SHP77 (cell line): Measurements from ENCODE around the gene POLDIP2.

ENCODE experiments used
- DNase-seq, 2 experiments: peaks; one replicate each; lab custom pipeline; 2025; lab: John Stamatoyannopoulos, UW

Gene POLDIP2

DNA sequence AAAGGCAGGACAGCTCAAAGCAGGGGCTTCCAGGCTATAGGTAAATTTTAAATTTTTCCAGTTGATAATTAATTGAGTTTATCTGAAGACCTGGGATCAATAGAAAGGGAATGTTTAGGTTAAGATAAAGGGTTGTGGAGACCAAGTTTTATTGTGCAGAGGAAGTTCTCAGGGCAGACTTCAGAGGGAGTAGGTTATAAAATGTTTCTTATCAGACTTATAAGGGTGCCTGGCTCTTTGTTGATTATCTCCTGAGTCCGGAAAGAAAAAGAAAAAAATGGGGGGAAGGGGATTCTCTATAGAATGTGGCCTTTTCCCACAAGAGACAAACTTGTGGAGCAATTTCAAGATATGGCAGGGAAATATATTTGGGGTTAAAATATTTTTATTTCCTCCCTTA, 32.8 kb upstream of the POLDIP2 start:
- DNase-seq, result no peak

DNA sequence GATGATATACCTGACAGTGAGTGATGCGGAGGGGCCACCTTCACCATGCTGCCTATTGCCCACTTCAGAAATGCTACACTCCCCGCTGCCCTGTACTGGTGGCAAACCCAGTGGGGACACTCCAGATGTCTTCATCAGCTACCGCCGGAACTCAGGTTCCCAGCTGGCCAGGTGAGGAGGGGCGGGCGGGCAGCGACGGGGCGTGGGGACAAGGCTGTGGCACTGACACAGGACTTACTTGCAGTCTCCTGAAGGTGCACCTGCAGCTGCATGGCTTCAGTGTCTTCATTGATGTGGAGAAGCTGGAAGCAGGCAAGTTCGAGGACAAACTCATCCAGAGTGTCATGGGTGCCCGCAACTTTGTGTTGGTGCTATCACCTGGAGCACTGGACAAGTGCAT, 30.8 kb upstream of the POLDIP2 start:
- no peak for DNase-seq

- DNase-seq, result no peak
These were observed 29.1 kb upstream of the POLDIP2 start for GRCh38 chr17:28386391-28386790.

GRCh38 chr17:28385406-28385805, 28.1 kb upstream of the POLDIP2 start:
- no peak for DNase-seq

DNA sequence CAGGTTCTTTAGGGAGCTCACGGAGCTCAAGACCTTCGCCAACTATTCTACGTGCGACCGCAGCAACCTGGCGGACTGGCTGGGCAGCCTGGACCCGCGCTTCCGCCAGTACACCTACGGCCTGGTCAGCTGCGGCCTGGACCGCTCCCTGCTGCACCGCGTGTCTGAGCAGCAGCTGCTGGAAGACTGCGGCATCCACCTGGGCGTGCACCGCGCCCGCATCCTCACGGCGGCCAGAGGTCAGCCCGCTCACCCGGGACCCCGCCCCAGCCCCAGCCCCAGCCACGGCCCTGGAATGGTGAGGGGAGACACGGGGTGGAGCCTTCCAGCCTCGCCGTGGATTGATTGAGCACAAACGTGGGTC, 27.7 kb upstream of the POLDIP2 start:
- no peak for DNase-seq

- no peak for DNase-seq
These were observed 27.1 kb upstream of the POLDIP2 start for GRCh38 chr17:28384281-28385036.

DNA sequence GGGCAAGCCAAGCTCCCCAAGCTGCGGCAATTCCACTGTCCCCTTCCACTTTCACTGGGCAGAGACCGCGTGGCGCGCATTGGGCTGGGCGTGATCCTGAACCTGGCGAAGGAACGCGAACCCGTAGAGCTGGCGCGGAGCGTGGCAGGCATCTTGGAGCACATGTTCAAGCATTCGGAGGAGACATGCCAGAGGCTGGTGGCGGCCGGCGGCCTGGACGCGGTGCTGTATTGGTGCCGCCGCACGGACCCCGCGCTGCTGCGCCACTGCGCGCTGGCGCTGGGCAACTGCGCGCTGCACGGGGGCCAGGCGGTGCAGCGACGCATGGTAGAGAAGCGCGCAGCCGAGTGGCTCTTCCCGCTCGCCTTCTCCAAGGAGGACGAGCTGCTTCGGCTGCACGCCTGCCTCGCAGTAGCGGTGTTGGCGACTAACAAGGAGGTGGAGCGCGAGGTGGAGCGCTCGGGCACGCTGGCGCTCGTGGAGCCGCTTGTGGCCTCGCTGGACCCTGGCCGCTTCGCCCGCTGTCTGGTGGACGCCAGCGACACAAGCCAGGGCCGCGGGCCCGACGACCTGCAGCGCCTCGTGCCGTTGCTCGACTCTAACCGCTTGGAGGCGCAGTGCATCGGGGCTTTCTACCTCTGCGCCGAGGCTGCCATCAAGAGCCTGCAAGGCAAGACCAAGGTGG, 24.0 kb upstream of the POLDIP2 start:
- DNase-seq, result no peak

DNA sequence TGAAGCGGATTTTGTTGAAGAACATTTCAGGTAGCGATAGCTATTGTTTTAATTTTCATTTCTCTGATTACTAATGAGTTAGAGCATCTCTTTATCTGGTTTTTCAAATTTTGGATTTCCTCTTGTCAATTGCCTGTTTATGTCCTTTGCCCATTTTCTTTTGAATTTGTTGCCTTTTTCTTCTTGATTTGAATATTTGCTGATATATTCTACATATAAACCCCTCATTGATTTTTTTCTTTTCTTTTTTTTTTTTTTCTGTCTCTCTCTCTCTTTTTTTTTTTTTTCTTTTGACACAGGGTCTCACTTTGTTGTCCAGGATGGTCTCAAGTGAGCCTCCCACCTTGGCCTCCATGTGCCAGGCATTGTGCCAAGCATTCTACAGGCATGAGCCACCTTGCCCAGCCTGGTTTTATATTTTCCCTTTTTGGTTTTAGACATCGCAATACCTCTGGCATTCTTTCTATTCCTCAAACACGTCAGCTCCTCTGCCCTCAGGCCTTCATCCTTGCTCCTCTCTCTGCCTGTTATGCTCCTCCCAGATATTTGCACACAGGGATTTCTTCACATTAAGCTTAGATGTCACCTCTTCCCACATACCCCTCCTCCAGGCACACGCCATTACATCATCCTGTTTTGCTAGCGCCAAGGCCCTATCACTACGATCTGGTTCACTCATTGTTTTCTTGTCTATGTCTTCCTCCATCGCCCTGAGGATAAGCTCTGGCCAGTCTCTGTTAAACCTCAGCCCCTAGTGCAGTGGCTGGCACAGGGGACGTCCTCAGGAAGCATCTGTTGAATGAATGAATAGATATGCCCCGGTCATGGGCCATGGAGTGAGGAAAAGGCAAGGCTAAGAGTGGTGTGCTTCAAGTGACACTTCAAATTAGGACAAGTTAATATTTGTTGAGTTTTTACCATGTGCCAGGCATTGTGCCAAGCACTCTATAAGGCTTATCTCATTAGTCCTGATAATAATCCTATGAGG, 22.8 kb upstream of the POLDIP2 start:
- no peak for DNase-seq

DNA sequence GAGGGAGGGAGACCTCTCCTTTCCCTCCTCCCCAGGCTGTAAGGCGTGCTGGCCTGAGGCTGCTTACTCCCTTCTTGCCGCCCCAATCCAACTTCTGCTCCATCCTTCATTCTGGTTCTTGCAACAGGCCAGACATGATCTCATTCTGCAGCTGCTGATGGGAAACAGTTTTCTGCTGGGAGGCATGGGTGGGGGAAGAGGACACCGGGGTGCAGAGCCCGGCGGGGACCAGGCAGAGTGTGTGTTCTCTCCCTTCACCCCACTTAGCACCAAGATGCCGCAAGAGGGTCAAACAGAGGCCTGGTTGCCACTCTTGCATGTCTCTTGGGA, 15.6 kb upstream of the POLDIP2 start:
- peak in 1 of 2 experiments; percentile 3 for DNase-seq

GRCh38 chr17:28372203-28372944, 15.0 kb upstream of the POLDIP2 start:
- DNase-seq, result peak; percentile 15 to 24

DNA sequence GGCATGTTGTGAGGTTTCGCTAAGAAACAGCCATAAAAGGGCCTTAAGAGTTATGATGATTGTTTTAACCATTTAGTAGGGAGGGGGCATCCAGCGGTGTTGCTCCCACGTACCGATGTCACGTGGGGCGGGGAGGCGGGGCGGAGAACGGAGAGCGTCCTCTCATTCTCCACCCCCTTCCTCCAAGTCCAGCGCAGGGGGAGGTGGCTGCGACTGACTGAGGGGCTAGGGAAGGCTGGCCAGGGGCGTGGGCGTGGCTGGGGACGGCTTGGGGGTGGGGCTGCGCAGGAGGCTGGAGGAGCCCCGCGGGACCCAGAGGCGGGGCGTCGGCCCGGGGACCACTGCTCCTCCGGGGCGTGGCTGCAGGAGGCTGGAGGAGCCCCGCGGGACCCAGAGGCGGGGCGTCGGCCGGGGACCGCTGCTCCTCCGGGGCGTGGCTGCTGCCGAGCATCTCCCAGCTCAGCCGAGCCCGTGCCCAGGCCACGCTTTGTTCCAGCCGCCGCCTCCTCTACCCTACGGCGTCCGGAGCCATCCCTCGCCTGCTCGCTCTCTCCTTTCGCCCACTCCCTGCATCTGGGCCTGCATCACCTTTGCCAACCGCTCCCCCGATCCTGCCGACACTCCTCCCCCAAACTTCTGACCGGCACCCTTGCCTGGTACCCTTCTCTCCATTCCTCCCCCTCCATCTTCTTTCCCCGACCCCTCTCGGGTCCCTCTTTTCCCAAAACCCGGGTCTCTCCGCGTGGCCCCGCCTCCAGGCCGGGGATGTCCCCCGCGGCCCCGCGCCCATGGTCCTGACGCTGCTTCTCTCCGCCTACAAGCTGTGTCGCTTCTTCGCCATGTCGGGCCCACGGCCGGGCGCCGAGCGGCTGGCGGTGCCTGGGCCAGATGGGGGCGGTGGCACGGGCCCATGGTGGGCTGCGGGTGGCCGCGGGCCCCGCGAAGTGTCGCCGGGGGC, 14.2 kb upstream of the POLDIP2 start, which contains the start of gene SARM1:
Gene SARM1, plus strand, starts transcription at position 450 of the 958 bp plus-strand sequence. Its CDS starts 339 bp downstream, at position 789.
- DNase-seq, result peak; percentile 93

DNA sequence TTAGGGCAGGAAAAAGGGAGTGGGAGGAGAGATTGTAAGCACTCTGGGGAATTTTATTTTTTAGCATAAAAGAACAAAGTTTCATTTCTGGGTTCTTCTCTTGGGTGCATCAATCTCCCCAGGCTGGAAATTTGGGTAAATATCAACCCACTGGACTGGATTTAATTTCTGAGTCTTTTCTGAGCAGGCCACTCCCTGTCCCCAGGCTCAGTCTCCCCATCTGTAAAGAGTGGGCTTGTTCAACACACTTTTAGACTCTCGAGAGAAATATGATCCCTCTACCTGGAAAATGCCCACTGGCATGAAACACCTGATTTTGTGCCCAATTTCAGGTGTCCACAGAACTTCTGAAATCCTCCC, 13.4 kb upstream of the POLDIP2 start:
- no peak for DNase-seq

DNA sequence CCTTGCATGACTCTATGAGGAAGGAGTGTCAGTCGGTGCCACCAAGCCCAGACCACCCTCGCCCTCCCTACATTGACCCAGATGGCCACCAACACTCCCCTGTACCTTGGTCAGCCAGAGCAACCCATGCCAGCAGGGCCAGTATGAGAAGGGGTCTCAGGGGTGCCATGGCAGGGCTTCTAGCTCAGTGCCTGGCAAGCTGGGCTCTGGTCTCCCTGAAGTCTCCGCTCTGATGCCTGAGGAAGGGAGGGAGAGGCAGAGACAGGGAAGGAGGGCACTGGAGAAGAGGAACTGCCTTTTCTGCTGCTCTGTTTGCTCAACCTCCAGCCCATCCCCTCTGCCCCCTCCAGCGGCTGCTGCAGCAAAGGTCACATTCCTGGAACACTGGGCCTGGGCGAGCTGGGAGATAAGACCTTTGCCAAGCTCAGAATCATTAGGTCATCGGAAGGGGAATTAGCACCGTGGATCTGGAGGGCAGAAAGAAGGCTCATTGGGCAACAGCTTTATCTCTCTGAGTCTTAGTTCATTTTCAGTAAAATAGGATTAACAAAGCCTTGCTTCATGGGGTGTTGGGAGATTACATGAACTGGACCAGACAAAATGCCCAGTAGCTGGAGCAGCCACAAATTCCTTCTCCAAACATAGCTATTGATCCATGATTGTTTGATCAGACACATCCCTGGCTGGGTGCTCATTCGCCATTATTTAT, 12.9 kb upstream of the POLDIP2 start, which contains the start of gene VTN:
Gene VTN, minus strand, starts transcription at position 273 of the 709 bp plus-strand sequence. Its CDS starts 104 bp downstream, at position 169.
- peak in 1 of 2 experiments; percentile 38 for DNase-seq

DNA sequence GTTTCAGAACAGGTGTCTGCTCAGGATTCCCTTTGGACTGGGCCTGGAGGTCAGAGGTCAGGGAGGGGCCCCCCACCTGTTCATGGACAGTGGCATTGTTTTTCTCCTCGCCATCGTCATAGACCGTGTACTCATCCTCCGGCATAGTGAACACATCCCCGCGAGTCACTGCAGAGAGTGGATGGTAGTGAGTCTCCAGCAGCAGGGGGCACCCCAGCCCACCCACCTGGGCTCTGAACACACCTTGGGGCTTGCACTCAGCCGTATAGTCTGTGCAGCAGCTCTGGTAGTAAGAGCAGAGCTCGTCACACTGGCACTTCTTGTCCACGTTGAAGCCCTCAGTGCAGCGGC, 12.3 kb upstream of the POLDIP2 start:
- DNase-seq, result no peak

GRCh38 chr17:28368915-28369683, 11.8 kb upstream of the POLDIP2 start:
- no peak for DNase-seq

DNA sequence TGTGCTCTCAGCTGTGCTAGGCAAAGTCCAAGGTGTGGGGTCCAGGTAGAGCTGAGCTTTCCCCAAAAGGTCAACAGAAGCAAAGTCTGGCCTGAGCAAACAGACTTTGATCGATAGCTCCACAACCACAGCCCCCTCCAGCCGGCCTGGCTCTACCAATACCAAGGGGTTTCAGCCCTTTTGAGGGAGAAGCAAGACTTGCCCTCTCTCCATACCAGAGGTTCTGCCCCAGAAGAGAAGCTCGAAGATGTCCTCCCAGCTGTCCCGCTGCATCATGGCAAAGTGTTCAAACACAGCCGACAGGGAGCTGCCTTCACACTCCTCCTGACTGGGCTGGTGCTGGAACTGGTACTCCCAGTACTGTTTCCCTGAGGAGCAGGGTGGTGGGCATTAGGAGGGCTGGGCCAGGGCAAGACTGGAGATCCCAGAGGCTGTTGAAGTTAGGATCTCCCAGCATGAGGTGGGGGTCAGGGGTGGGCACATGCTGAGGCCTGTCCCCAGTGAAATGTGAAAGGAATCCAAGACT, 11.0 kb upstream of the POLDIP2 start:
- DNase-seq, result no peak

DNA sequence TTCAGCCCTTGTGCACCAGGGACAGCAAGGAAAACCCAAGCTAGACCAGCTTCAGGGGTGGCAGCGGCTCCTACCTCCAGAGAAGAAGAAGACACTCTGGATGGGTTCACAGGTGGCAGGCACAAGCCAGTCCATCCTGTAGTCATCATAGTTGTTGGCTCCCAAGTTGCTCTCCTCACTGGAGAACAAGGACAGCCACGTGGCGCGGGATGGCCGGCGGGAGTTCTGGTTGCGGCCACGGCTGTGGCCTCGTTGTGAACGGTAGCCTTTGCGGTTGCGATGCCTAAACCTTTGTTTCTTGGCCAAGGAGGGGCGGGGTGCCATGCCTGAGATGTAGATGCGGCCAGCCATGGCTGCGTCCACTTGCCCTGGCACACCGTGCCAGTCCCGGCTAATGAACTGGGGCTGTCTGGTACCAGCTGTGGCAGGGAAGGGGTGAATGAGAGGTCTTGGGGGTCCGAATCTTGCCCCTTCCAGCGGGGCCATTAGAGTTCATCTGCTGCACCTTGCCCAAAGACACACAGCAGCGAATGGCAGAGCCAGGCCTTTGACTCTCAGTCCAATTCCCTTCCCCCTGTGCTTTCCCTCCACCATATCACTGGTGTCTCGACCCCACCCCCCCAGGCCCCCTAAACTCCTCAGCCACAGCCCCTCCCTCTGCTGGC, 10.4 kb upstream of the POLDIP2 start:
- no peak for DNase-seq

GRCh38 chr17:28366605-28367004, 9.3 kb upstream of the POLDIP2 start:
- no peak for DNase-seq
